ENCODE measurements around the gene HUS1. TPM values are rescaled to one million over a fixed set of nuclear protein-coding genes. Genes with fewer than 3 reads are reported as not detected.
"Not testable (repeated sequence)": the region's sequence is repeated elsewhere in the genome, so short reads cannot be mapped to it uniquely, and the experiment has no call there.

HUS1 gene
- total and polyA plus RNA-seq, 8 donors = 22.8 to 38.7 (median 29.1) TPM

DNA sequence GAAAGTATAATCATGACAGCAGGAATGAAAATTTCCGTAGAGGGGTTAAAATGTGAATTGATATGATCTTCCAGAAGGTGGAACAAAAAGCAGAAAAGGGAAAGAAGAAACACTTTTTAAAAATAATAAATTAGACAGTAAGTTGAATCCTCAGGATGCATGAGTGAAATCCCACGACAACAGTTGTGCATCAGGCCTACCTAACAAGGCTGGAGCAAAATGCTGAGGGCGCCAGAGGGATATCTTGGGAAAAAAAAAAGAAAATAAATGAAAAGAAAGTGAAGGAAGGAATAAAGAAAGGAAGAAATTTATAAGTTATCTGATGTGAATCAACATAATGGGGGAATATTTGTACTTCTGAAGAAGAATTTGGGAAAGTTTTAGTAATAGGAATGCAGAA is 13.0 kb upstream of the HUS1 start:
- peaks cover 0 to 17% of the 10 kb centered on the region in 2 donors for H3K4me1 ChIP-seq
- H3K4me3 ChIP-seq = peak overlapping the region in 1 of 2 donors; percentile 51
- TF ChIP-seq, protein P1, sequence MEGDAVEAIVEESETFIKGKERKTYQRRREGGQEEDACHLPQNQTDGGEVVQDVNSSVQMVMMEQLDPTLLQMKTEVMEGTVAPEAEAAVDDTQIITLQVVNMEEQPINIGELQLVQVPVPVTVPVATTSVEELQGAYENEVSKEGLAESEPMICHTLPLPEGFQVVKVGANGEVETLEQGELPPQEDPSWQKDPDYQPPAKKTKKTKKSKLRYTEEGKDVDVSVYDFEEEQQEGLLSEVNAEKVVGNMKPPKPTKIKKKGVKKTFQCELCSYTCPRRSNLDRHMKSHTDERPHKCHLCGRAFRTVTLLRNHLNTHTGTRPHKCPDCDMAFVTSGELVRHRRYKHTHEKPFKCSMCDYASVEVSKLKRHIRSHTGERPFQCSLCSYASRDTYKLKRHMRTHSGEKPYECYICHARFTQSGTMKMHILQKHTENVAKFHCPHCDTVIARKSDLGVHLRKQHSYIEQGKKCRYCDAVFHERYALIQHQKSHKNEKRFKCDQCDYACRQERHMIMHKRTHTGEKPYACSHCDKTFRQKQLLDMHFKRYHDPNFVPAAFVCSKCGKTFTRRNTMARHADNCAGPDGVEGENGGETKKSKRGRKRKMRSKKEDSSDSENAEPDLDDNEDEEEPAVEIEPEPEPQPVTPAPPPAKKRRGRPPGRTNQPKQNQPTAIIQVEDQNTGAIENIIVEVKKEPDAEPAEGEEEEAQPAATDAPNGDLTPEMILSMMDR (IDR thresholded peaks at IDR 0.05) = no peak
- ATAC-seq (no peak), DNase-seq (no peak)
- intact Hi-C loops (cut with DNase I) = loop anchor here in 1 of 2 donors (5.0 kb wide), 1 partner anchor 115 kb away; no protein-coding TSS in a partner anchor
- no peaks in the 10 kb centered on the region for H3K9me3 ChIP-seq
- H3K27me3 ChIP-seq = no peaks in the 10 kb centered on the region
- peak overlapping the region; percentile 26 to 80 for H3K27ac ChIP-seq
- no peaks in the 10 kb centered on the region for H3K36me3 ChIP-seq

DNA sequence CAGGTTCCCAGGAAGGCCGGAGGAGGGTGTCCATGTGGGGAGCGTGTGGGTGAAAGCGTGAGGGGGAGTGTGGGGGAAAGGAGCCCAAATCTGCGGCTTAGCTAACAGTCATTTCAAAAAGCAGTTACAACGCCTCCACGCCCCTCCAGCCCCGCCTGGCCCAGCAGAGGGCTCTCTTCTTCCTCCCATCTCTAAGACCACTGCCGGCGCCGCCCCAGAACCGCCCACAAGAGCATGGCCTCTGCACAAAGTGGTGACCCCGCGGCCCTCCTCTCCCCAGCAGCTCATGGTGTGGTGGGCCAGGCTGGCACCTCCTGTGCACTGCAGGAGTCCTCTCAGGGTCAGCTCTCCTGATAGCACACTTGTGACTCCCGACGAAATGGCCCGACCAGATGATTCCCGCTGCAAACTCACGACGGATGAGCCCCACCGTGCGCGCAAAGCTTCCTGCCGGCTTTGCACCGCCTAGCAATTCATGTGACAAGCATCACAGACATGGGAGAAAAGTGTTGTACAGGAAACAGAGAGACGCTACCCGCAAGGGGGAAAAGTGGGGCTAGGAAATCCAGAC is 12.4 kb upstream of the HUS1 start:
- Histone ChIP-seq H3K27ac (peak overlapping the region; percentile 26 to 80), H3K4me1 (peaks cover 0 to 17% of the 10 kb centered on the region in 2 donors), H3K9me3 (no peaks in the 10 kb centered on the region), H3K27me3 (no peaks in the 10 kb centered on the region), H3K4me3 (peak overlapping the region; percentile 31 to 51), H3K36me3 (no peaks in the 10 kb centered on the region)
- TF ChIP-seq, protein P1 (IDR thresholded peaks at IDR 0.05) = peak; percentile 55 to 59
- DNase-seq (peak; percentile 74 to 98 (median 88)), ATAC-seq (peak; percentile 99)
- intact Hi-C loops (cut with DNase I) = loop anchor here in 1 of 2 donors (5.0 kb wide), 1 partner anchor 115 kb away; no protein-coding TSS in a partner anchor

DNA sequence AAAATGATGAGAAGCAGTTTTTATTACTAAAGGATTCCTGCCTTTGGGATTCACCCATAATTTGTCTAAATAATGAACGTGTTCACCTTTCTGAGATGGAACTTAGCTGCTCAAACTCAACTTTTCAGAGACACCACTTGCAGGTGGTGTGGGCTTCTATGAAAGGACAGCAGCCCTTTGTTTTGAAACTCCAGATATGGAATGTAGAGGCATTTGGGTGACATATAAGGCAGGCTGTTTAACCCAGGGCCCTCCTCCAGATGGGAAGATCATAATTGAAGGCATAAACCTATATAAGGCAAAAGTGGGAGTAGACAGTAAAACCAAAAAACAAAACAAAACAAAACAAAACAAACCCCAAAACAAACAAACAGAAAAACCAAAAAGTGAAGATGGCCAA is 11.9 kb upstream of the HUS1 start:
- no peak for ATAC-seq
- Histone ChIP-seq H3K9me3 (no peaks in the 10 kb centered on the region), H3K27me3 (no peaks in the 10 kb centered on the region), H3K4me3 (peak overlapping the region in 1 of 2 donors; percentile 51), H3K36me3 (no peaks in the 10 kb centered on the region), H3K27ac (peak overlapping the region in 1 of 2 donors; percentile 80), H3K4me1 (peaks cover 0 to 17% of the 10 kb centered on the region in 2 donors)
- intact Hi-C loops (cut with DNase I) = loop anchor here in 1 of 2 donors (5.0 kb wide), 1 partner anchor 116 kb away; no protein-coding TSS in a partner anchor
- TF ChIP-seq, protein P1 (IDR thresholded peaks at IDR 0.05) = no peak
- DNase-seq = no peak

DNA sequence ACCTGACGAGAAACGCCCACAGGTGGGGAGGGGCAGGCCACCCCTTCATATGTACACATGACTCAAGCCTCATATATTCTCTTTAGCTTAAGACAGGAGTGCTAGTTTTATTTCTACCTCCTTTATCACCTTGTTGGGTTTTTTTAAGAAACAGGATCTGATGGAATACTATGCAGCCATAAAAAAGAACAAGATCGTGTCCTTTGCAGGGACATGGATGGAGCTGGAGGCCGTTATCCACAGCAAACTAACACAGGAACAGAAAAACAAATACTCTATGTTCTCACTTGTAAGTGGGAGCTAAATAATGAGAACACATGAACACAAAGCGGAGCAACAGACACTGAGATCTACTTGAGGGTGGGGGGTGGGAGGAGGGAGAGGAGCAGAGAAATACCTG is 11.2 kb upstream of the HUS1 start:
- Histone ChIP-seq H3K4me1 (peaks cover 0 to 17% of the 10 kb centered on the region in 2 donors), H3K36me3 (no peaks in the 10 kb centered on the region), H3K27me3 (no peaks in the 10 kb centered on the region), H3K27ac (no peak overlapping the region), H3K9me3 (no peaks in the 10 kb centered on the region), H3K4me3 (no peak overlapping the region)
- DNase-seq (no peak), ATAC-seq (no peak)
- intact Hi-C loops (cut with DNase I) = loop anchor here in 1 of 2 donors (5.0 kb wide), 1 partner anchor 117 kb away; no protein-coding TSS in a partner anchor
- TF ChIP-seq, protein P1 (IDR thresholded peaks at IDR 0.05) = no peak

DNA sequence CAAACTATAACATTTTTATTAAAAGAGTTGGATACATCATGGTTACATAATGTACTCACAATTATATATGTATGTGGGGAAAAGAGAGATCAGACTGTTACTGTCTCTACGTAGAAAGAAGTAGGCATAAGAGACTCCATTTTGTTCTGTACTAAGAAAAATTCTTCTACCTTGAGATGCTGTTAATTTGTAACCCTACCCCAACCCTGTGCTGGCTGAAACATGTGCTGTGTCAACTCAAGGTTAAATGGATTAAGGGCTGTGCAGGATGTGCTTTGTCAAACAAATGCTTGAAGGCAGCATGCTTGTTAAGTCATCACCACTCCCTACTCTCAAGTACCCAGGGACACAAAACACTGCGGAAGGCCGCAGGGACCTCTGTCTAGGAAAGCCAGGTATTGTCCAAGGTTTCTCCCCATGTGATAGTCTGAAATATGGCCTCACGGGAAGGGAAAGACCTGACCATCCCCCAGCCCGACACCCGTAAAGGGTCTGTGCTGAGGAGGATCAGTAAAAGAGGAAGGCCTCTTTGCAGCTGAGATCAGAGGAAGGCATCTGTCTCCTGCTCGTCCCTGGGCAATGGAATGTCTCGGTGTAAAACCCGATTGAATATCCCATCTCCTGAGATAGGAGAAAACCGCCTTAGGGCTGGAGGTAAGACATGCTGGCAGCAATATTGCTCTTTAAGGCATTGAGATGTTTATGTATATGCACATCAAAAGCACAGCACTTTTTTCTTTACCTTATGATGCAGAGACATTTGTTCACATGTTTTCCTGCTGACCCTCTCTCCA is 10.4 kb upstream of the HUS1 start:
- DNase-seq = peak in 1 of 4 donors; percentile 53
- not testable (repeated sequence) for H3K36me3 ChIP-seq, H3K27me3 ChIP-seq, H3K9me3 ChIP-seq, H3K4me3 ChIP-seq, ATAC-seq, H3K27ac ChIP-seq
- intact Hi-C loops (cut with DNase I) = loop anchor here in 1 of 2 donors (5.0 kb wide), 1 partner anchor 117 kb away; no protein-coding TSS in a partner anchor
- H3K4me1 ChIP-seq = peaks cover 0 to 17% of the 10 kb centered on the region in 2 donors
